Raji (cell line): ENCODE results near the gene BCHE.

Source experiments
- POLR2A ChIP-seq: IDR thresholded peaks from 2 replicates; pipeline ENCODE4 v1.6.1; 2011; ENCODE audit warnings: low read depth, low read length, control low read depth; ENCODE audit not compliant: insufficient read depth

BCHE gene

GRCh38 chr3:165744025-165744424 lies 93.2 kb downstream of the BCHE start:
- TF ChIP-seq POLR2A = no peak

- no peak for TF ChIP-seq POLR2A
Measured at GRCh38 chr3:165742351-165742750, 94.9 kb downstream of the BCHE start.

DNA sequence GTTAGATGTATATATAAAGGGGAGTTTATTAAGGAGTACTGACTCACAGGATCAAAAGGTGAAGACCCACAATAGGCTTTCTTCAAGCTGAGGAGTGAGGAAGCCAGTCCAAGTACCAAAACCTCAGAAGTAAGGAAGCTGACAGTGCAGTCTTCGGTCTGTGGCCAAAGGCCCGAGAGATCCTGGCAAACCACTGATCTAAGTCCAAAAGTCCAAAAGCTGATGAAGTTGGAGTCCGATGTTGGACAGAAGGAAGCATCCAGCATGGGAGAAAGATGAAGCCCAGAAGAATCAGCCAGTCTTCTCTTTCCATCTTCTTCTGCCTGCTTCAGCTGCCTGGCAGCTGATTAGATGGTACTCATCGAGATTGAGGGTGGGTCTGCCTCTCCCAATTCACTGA lies 107.5 kb downstream of the BCHE start:
- TF ChIP-seq POLR2A = no peak

DNA sequence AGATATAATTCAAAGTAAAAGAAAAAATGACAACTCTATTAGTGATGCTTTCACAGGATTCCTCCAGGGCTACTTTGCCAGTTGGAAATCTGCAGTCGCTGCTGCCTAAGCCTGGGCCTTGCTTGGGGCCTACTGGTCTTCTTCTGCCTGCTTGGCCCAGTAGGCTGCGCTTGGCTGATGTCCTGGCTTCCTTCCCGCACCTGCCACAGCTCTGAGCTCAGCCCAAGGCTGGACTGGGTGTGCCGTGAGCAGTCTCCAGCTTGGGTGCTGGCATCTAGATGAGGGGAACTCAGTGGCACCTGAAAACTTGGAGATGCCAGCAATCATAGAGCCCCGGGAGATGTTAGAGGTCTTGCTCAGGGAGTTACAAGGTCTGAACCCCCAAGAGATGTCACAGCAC lies 108.3 kb downstream of the BCHE start:
- TF ChIP-seq POLR2A = no peak

- TF ChIP-seq POLR2A = no peak
Measured at GRCh38 chr3:165725296-165725695, 111.9 kb downstream of the BCHE start.
